Stimulated activated CD8-positive, alpha-beta memory T cell treated with anti-CD3 and anti-CD28 coated beads, Interleukin-7, amount 100 ng/mL, for 1 hour (primary cell): ENCODE results near the gene PLRG1.

Experiments
- DNase-seq, 2 donors: peaks; one replicate each; pipeline ENCODE4 v3.0.0-alpha.2; 2020; ENCODE audit warnings: low read depth in 2 of 2

The PLRG1 gene

DNA sequence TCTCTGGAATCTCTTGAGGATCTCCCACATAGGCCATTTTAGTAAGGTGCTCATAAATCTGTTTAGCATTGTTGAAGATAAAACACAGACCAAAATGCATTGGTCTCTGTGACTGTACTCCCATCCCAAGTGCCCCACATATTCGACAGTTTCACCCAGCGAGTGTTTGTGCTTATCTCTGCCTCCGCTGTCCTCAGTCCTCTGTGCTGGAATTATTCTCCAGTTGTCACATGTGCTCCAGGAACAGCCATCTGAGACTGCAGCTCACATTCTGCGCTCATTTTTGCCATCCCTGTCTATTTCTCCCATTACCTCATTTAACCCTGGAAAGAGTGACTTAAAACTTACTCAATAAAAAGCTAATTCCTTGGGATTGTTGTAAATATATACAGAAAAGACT is 31.0 kb downstream of the PLRG1 start:
- no peak for DNase-seq

DNA sequence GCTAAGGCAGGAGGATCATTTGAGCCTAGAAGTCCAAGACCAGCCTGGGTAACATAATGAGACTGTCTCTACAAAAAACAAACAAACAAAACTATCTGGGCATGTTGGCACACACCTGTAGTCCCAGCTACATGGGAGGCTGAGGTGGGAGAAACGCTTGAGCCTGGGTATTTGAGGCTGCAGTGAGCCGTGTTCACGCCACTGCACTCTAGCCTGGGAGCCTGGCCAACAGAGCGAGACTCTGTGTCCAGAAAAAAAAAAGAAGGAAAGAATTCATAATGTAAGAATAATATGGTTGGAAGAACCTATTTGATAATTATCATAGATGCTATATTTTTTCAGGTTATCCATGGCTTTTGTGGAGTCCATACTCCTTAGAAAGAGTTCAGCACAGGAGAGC is 32.6 kb downstream of the PLRG1 start:
- DNase-seq, result no peak

DNA sequence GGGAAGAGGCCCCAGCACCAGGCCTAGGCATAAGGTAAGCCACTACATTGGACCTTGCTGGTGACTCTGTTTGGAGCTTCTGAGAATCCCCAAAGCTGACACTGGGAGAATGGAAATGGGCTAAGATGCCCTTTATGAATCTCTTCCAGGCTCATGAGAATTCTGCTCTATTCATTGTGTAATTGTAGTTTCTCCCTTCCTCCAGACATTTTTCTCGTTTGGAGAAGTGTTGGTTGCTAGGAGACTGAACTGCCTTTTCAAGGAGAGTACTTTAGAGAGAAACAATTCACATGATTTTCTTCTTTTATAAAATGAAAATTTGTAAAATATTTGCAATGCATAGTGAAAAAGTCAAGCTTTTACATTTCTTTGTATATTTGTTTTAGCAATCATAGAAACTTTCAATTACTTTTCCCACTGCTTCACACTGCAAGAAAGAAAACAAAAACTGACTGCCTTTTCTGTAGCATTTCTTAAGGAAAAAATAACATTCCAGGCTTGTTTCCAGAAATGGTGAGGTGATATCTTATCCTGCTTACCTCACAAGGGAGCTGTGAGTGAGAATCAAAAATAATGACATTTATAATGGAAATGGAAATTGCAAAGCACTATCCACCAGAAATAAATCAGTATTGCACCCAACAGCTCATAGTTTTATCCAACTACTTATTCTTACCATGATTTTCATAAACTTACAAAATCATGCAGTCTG is 33.7 kb downstream of the PLRG1 start:
- no peak for DNase-seq

DNA sequence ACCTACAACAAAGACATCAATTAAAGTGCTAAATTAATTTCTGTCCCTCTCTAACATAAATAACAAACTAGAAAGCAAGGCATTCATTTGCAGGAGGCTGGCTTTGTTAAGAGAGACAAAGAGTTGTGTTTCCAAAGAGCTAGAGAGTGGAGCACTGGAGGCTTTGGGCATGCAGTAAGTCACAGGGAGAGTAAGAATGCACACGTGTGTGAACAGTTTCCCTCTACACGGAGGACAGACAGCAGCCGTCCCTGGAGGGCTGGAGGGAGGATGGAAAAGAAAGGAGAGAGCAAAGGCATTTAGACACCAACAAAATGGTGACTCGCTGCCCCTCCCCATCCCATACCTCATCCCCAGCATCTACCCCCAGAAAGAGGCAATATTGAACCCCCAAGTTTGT is 38.2 kb downstream of the PLRG1 start:
- DNase-seq, result no peak

DNA sequence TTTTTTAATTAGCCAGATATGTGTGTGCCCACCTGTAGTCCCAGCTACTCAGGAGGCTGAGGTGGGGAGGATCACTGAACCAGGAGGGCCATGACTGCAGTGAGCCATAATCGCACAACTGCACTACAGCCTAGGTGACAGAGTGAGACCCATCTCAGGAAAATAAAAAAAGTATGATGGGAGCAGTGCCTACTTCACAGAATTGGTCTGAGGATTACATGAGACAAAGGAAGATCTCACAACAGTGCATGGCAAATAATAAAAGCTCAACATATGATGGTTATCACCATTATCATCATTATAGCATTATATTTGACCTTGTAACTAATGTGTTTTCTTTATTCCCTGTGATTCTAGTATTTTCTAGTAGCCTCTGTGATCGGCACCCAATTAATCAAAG is 38.7 kb downstream of the PLRG1 start:
- no peak for DNase-seq

DNA sequence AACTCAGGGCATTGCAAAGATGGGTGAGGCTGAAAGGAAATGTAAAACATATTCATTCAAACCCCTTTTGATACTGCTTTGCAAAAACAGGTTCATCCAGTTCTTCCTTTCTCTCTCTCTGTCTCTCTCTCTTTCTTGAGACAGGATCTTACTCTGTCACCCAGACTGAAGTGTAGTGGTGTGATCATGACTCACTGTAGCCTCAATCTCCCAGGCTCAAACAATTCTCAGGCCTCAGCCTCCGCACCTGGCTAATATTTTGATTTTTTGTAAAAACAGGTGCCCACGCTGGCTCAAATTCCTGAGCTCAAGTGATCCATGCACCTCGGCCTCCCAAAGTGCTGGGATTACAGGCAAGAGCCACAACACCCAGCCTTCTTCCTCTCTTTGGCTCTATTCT is 43.0 kb downstream of the PLRG1 start:
- no peak for DNase-seq

DNA sequence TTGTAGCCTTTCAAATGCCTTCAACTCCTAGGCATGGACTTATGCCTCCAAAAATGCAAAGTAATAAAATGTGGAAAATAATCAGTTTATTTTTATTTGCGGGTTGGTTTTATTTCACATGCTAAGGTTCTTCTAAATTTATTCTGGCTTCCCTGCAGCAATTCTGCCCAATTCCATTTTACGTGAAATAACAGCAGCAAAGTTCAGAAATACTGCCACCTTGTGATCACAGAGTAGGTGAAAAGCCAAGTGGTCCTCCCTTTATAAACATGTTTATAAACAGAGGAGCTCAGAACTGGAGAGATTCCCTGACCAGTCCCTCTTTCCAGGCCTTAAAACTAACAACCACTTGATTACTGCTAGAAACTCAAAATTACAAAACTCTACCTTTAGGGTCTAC is 43.9 kb downstream of the PLRG1 start:
- no peak for DNase-seq

DNA sequence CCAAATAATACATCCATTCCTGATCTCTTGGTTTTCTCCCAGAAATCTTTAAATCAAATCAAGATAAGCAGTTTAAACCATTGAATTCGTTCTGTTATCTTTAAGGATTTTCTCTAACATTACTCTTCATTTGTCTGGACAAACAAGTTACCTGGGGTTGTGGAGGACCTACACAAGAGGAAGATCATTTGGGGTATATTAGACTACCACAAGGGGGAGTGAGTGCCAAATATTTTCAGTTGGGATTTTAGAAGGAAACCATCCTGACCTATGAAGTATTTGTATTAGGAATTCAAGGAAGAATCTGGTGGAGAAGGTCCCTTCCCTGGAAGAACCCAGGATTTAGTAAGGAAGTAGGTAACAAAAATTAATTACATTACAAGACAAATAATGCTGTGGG is 46.6 kb downstream of the PLRG1 start:
- no peak for DNase-seq

DNA sequence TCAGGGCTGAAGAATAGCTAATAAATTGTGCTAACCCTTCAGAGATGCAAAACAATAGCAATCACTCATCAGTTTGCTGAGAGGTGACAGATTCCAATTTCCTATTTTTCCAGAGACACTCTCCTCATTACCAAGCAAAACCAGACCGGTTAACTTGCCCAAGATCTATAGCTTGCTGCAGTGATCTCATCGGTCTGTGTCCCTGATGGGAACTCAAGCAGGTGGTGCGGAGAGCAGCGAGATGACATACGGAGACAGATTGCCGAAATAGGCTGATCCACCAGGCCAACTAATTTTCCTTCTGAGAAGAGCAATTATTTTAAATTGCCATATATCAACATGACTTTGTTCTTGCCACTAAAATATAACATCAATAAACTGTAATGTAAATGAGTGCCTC is 48.1 kb downstream of the PLRG1 start:
- no peak for DNase-seq

DNA sequence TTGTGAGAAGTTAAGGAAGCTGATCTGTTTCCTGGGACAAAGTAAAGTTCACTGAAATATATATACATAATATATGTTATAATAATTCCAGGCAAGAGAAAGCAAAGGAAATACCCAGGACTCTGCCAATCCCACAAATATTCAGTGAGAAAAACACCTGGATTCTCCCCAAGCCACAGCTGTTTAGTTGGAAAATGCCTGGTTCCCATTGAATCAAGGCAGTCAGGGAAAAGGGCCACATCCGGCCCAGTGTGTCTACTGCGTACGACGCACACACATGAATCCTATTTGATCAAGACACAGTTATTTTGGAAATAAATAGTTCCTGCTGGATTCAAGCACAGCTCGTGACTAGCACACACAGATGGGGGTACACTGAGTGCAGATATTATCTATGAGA is 52.3 kb downstream of the PLRG1 start:
- DNase-seq, result no peak

DNA sequence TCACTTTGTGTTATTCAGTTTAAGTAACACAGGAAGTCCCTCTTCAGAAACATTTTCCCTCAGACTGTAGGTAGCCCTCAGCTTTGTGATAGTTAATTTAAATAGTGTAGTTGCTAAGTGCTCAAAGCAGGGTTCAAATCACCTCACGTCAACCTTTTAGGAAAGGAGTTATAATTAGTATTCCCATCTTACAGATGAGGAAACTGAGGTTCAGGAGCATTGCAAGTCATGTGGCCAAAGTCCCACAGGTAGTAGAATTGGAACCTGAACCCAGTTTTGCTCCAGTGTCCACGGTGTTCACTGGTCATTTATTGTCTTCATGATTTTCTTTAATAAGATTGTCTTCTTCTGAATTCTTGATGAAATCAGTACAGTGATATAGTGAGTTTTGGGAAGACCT is 54.3 kb downstream of the PLRG1 start:
- no peak for DNase-seq

DNA sequence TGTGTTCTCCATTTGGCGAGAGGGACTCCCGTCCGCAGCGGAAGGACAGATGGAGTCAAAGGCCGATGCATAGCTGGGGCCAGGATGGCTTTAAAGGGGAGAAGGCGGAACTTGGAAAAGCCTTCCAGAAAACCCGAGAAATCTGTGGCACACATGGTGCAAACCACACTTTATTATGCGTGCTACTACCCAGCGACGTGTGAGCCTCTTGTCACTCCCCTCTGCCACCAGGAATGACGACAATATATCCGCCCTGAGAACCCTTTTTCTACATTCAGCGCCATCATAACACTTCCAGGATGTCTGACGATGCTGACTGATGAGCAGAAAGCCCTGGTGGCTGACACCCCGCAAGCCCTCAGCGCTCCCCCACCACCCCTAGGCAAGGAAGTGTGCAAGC is 57.9 kb downstream of the PLRG1 start:
- DNase-seq, result no peak

DNA sequence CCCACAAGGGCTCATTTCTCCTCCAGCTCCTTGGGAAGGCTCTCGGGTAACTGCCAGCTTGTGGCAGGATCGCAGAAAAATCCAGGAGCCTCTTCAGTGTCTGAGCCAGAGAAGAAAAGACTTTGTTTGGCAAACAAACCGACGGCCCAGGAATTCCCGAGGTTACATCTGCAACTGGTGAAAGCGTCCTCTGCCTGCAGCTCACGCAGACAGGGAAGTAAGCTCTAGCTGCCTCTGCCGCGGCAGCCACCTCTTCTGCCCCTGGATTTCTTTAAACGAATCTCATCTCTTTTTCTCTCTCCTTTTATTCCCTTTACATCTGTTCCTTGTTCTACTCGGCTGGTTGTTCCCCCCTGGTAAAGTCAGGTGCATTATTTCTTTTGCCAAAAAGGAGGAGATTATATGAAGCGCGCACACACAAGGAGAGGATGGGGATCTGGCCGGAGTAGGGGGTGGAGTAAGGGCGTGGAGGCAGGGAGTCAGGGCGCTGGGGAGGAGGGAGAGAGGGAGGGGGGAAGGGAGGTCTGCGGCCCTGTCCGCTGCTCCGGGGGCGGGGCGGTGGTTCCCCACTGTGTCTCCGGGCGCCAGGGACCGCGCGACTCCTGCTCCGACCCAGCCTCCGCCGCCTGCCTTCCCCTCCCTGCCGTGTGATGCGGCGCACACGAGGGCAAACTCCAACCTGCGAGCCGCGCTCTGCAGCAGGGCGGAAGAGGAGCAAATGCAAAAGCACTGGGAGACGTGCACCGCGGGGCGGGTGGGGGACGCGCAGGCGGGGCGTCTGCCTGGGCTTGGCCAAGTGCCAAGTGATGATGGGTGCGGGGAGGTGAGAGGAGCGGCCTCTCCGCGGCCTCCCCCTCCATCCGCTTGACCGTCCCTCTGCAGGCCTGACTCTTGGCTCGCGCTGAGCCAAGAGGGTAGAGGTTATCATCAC is 58.6 kb downstream of the PLRG1 start, which contains the start of gene DCHS2:
Gene DCHS2 (minus strand): TSS at position 459 of the 931 bp plus-strand sequence. CDS start 444 bp downstream, at position 15.
- DNase-seq, result no peak

DNA sequence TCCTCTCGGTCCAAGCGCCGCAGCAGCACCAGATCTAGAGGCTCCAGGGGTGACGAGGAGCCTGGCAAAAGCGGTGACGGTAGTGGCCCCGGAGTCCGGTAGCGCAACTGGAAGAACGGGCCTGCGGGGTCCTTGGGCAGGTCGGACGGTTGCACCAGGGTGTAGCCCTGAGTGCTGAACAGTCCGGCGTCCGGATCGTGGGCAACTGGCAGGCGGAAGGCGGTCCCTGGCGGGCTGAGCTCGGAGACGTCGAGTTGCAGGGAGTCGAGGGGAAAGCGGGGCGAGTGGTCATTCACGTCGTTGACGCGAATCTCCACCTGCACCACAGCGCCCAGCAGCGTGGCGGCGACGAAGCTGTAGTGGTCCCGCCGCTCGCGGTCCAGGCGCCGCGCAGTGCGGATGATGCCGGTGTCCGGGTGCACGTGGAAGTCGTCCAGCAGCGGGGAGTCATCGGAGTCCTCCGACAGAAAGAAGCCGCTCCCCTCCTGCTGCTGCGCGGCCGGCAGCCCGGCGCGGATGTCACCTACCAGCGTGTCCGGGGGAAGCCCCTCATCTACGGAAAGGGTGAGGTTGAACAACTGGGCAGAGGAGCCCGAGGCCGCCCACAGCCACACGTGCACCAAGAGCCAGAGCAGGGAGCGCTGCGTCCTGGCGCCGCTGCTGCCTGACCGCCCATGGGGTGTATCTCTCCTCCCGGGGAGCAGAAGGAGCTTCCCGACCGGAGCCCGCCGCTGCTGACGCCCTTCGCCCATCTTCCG is 59.4 kb downstream of the PLRG1 start:
- DNase-seq, result no peak

DNA sequence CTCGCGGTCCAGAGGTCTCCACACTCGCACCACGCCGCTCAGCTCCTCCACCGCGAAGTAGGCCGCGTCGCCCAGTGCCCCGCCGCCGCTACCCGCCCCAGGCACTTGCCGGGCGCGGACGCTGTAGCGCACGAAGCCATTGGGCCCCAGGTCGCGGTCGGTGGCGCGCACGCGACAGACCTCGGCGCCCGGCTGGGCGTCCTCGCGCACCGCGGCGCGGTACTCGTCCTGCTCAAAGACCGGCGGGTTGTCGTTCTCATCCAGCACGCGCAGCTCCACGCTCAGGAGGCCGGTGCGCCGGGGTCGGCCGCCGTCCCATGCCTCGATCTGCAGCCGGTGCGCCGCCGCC is 60.0 kb downstream of the PLRG1 start:
- DNase-seq, result no peak

DNA sequence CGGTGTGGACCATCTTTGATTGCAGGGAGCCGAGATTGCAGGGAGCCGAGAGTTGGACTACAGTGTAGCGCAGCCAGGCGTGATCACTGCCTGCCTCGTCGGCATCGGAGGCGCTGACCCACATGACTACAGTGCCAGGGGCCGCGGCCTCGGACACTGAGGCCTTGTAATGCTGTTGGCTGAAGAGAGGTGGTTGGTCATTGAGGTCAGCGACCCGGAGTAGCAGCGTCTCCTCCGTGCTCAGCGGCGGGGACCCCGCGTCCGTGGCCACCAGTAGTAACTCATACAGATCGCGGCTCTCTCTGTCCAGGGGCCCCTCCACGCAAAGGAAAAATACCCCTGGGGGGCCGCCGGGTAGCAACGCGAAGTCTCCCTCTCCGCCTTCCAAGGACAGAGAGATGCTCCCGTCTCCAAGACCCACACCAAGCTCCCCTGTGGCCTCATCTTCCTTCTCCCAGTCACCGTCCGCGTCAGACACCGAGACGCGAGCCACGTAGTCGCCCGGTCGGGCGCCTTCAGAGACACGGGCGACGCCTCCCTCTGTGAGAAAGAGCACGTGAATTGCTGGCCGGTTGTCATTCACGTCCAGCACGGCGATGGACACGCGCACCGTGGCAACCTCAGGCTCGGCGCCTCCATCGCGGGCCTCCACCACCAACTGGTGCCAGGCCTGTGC is 60.5 kb downstream of the PLRG1 start:
- no peak for DNase-seq

DNA sequence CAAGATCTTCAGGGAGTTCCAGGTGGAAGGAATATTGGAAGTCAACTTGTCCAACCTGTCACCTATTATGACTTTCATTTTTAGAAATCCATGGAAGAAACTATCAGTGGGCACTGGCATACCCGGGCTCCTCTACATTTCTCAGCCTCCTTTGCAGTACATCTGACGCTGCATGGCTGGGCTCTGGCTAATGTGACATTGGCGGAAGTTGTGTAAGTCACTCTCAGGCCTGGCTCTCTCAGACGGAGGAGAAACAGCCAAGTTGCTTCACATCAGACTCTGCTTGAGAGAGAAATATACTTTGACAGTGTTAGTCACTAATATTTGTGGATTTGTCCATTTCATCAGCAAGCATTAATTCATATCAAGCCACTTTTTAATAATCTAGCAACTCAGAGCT is 63.1 kb downstream of the PLRG1 start:
- DNase-seq, result no peak

DNA sequence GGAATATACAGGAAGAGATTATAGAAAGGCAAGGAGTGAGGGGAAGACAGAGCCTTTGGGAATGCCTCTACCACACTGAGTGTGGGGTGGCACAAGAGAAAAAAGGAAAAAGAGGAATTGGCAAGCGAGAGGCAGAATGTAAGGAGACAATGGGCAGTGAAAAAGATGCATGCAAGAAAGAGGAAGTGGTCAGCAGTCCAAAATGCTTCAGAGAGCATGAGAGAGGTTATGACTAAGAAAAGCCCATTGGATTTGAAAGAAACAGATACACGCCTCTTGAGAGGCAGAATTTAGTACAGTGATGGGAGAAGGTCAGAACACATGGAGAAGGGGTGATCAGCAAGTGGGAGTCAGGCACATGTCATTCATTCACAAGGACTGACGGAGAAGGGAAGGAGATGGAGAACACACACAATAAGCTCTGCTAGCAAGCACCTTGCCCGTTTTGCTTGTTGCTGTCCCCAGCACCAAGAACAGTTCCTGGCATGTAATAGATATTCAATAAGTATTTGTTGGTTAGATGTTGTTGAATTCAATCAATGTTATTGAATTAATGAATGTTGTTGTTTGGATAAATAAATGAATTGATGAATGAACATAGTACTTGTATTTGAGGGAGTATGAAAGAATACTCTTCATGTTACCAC is 65.0 kb downstream of the PLRG1 start:
- DNase-seq, result no peak
